Activated T-cell treated with anti-CD3 and anti-CD28 coated beads, Interleukin-2, amount 50 U/mL, for 72 hours (primary cell): ENCODE data around the gene COPS6. TPM values are rescaled to one million over a fixed set of nuclear protein-coding genes. Genes with fewer than 3 reads are reported as not detected.
A peak's percentile ranks its signal among the peaks of the same experiment; 100 is the strongest.

Experiments used
- ATAC-seq, 2 donors: fragments of 150-1000 bp; cut with Tn5 transposase; replicated peaks in 1 of 2; 2 replicates each; pipeline ENCODE4 v1.10.0; 2021; ENCODE audit warnings: moderate library complexity in 2 of 2, mild to moderate bottlenecking in 1 of 2
- DNase-seq, 2 donors: peaks; one replicate each; pipeline ENCODE4 v3.0.0; 2021 to 2022; ENCODE audit warnings: mixed read lengths in 1 of 2
- H3K27ac Mint-ChIP-seq: one replicate; pipeline ENCODE4 v1.8.0; 2022; ENCODE audit warnings: mild to moderate bottlenecking, moderate library complexity, mixed read lengths
- H3K27me3 Mint-ChIP-seq: one replicate; pipeline ENCODE4 v1.8.0; 2022; ENCODE audit warnings: low read depth, mixed read lengths
- H3K36me3 Mint-ChIP-seq, 2 donors: one replicate each; pipeline ENCODE4 v1.8.0; 2022; ENCODE audit warnings: mixed read lengths in 2 of 2, mild to moderate bottlenecking in 1 of 2; ENCODE audit not compliant: insufficient read depth in 2 of 2
- H3K4me1 Mint-ChIP-seq: one replicate; pipeline ENCODE4 v1.8.0; 2022; ENCODE audit warnings: low read depth, mixed read lengths
- H3K4me3 Mint-ChIP-seq, 2 donors: one replicate each; pipeline ENCODE4 v1.8.0; 2022; ENCODE audit warnings: mild to moderate bottlenecking in 2 of 2, mixed read lengths in 2 of 2, moderate library complexity in 2 of 2
- H3K9me3 Mint-ChIP-seq, 2 donors: one replicate each; pipeline ENCODE4 v1.8.0; 2022; ENCODE audit warnings: mixed read lengths in 2 of 2
- total RNA-seq, 2 donors: library from RNA; stranded (reverse); gene quantifications; one replicate each; pipeline ENCODE4 v1.2.3, GENCODE V29; 2022

COPS6 gene
- total RNA-seq, 2 donors from 2014 or later = 43.7 to 45.4 TPM

GRCh38 chr7:100118388-100119071, 29.8 kb downstream of the COPS6 start:
- H3K27me3 Mint-ChIP-seq = no peaks in the 10 kb centered on the region
- H3K9me3 Mint-ChIP-seq = no peaks in the 10 kb centered on the region
- peaks cover 0 to 2% of the 10 kb centered on the region in 2 donors for H3K36me3 Mint-ChIP-seq
- H3K4me1 Mint-ChIP-seq = peaks cover 24% of the 10 kb centered on the region
- ATAC-seq = no peak
- no peak for DNase-seq
- peak overlapping the region; percentile 99 for H3K27ac Mint-ChIP-seq
- peak overlapping the region; percentile 88 to 96 for H3K4me3 Mint-ChIP-seq

DNA sequence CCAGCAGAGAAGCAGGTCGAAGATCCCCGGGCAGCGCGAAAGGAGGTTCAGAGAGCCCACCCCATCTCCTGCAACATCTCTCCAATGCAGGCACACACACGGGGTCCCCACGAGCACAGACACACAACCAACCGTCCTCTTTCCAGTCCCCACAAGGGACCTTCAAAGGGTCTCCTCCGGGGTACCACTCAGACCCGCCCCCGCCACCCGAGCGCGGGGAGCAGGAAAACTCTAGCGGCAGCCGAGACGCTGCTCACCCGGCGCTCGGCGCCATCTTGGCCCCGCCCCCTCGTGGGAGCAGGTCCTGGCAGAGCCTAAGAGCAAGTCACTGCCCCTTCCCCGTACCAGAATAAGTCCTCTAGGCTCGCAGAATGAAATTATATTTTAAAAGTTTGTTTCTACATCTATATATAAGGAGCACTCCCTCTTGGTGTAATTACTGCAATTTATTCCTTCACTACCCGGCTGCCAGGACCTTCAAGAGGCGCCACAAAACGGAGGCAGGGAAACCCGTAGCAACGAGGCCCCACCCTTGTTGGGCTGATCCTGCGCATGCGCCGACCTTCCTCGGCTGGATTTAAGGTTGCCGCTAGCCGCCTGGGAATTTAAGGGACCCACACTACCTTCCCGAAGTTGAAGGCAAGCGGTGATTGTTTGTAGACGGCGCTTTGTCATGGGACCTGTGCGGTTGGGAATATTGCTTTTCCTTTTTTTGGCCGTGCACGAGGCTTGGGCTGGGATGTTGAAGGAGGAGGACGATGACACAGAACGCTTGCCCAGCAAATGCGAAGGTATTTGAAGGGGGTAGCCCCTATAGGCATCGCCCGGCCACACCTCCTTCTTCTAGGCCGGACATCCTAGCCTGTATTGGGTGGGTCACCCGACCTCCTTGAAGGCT, 30.6 kb downstream of the COPS6 start, which contains the start of the genes CNPY4 and TAF6:
TSS of gene CNPY4 (plus strand) at position 563 of the 898 bp plus-strand sequence. CDS start at position 674, 111 bp downstream.
TSS of gene TAF6 (minus strand) at position 287 of the 898 bp plus-strand sequence. CDS start 5,149 bp downstream, outside the sequence.
- DNase-seq (peak; percentile 93), ATAC-seq (peak; percentile 81)
- no peaks in the 10 kb centered on the region for H3K27me3 Mint-ChIP-seq
- peaks cover 25% of the 10 kb centered on the region for H3K4me1 Mint-ChIP-seq
- no peaks in the 10 kb centered on the region for H3K9me3 Mint-ChIP-seq
- peak within 1 kb of the TSS; percentile 88 to 96 for H3K4me3 Mint-ChIP-seq
- H3K27ac Mint-ChIP-seq = peak within 1 kb of the TSS; percentile 99
- H3K36me3 Mint-ChIP-seq = no peaks in the 10 kb centered on the region

DNA sequence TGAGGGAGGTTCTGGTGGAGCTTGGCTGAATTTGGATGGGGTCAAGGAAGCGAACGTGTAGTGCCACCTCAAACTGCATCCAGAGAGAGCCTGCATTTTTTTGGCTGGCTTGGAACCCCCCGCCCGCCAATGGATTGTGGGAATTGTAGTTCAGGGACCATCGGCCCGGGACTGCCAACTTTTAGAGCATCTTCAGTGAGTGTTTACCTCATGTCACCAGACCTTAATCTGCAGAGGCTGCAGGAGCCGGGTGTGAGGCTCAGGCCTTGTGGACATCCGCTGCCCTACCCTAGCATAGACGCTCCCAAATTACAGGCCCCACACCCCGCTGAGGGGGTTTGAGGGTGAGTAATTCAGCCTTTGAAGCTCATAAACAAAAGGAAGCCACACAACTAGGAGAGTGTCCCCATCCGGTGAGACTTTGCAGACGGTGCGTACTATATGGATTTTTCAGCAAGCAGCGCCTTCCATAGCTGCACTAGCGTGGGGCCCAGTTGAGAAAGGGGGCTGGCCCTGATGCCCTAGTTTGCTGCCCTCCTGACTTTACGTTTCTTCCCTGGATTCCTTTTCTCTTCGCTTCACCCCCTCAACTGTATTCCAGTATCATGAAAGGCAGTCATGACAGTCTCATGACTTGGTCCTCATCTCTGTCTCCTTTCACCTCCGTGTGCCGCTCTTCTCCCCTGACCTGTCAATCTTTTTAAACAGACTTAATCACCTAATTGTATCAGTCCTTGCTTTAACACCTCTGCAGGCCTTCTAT, 31.4 kb downstream of the COPS6 start:
- Mint-ChIP-seq H3K9me3 (no peaks in the 10 kb centered on the region), H3K27me3 (no peaks in the 10 kb centered on the region), H3K4me1 (peaks cover 31% of the 10 kb centered on the region), H3K4me3 (peak overlapping the region; percentile 88 to 96), H3K27ac (peak overlapping the region; percentile 99), H3K36me3 (no peaks in the 10 kb centered on the region)
- DNase-seq (peak; percentile 71 to 73), ATAC-seq (peak; percentile 73 to 74)

- DNase-seq (no peak), ATAC-seq (no peak)
- Mint-ChIP-seq H3K4me1 (peaks cover 35% of the 10 kb centered on the region), H3K27me3 (no peaks in the 10 kb centered on the region), H3K27ac (peak overlapping the region; percentile 47), H3K36me3 (no peaks in the 10 kb centered on the region), H3K4me3 (peak overlapping the region; percentile 88 to 96), H3K9me3 (no peaks in the 10 kb centered on the region)
These were observed 31.9 kb downstream of the COPS6 start for GRCh38 chr7:100120733-100121036.

DNA sequence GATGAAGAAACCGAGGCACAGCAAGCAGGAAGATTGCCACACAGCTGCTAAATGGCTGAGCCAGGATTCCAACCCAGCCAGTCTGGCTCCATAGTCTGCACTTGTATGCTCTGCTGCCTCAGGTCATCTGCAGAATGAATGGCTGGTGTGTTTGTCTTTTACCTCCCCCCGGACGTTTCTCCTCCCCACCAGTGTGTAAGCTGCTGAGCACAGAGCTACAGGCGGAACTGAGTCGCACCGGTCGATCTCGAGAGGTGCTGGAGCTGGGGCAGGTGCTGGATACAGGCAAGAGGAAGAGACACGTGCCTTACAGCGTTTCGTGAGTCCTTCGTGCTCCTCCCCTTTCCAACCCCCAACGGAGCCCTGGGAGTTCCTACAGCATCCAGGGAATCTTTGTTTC, 33.3 kb downstream of the COPS6 start:
- Mint-ChIP-seq H3K9me3 (no peaks in the 10 kb centered on the region), H3K4me3 (no peak overlapping the region), H3K27me3 (no peaks in the 10 kb centered on the region), H3K4me1 (peaks cover 43% of the 10 kb centered on the region), H3K36me3 (peaks cover 0 to 3% of the 10 kb centered on the region in 2 donors), H3K27ac (no peak overlapping the region)
- no peak for ATAC-seq
- no peak for DNase-seq

GRCh38 chr7:100122568-100122967, 33.8 kb downstream of the COPS6 start:
- no peak overlapping the region for H3K27ac Mint-ChIP-seq
- H3K27me3 Mint-ChIP-seq = no peaks in the 10 kb centered on the region
- H3K4me1 Mint-ChIP-seq = peaks cover 42% of the 10 kb centered on the region
- peaks cover 0 to 3% of the 10 kb centered on the region in 2 donors for H3K36me3 Mint-ChIP-seq
- no peaks in the 10 kb centered on the region for H3K9me3 Mint-ChIP-seq
- no peak for DNase-seq
- no peak for ATAC-seq
- no peak overlapping the region for H3K4me3 Mint-ChIP-seq

DNA sequence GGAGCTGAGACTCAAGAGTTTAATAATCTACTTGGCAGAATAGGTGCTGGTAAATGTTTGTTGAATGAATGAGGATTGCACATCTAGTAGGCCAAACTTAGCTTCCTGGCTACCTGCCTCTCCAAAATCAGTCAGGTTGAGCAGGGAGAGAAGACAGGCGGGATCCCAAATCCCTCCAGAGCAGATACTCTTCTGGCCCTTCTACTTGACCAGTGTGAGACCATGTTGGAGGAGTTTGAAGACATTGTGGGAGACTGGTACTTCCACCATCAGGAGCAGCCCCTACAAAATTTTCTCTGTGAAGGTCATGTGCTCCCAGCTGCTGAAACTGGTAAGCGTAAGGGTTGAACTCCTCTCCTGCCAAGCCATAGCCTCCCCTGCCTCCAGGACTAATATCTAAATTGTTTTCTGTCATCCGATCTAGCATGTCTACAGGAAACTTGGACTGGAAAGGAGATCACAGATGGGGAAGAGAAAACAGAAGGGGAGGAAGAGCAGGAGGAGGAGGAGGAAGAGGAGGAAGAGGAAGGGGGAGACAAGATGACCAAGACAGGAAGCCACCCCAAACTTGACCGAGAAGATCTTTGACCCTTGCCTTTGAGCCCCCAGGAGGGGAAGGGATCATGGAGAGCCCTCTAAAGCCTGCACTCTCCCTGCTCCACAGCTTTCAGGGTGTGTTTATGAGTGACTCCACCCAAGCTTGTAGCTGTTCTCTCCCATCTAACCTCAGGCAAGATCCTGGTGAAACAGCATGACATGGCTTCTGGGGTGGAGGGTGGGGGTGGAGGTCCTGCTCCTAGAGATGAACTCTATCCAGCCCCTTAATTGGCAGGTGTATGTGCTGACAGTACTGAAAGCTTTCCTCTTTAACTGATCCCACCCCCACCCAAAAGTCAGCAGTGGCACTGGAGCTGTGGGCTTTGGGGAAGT, 35.8 kb downstream of the COPS6 start:
- no peaks in the 10 kb centered on the region for H3K9me3 Mint-ChIP-seq
- DNase-seq = no peak
- H3K4me3 Mint-ChIP-seq = peak overlapping the region; percentile 97 to 98
- peak overlapping the region; percentile 98 for H3K27ac Mint-ChIP-seq
- peaks cover 0 to 3% of the 10 kb centered on the region in 2 donors for H3K36me3 Mint-ChIP-seq
- peaks cover 38% of the 10 kb centered on the region for H3K4me1 Mint-ChIP-seq
- no peak for ATAC-seq
- H3K27me3 Mint-ChIP-seq = no peaks in the 10 kb centered on the region

GRCh38 chr7:100126239-100126930, 37.6 kb downstream of the COPS6 start:
- Mint-ChIP-seq H3K9me3 (no peaks in the 10 kb centered on the region), H3K27me3 (no peaks in the 10 kb centered on the region), H3K36me3 (peaks cover 0 to 3% of the 10 kb centered on the region in 2 donors), H3K4me1 (peaks cover 32% of the 10 kb centered on the region), H3K27ac (peak overlapping the region; percentile 98), H3K4me3 (peak overlapping the region; percentile 97 to 98)
- DNase-seq (no peak), ATAC-seq (peak in 1 of 2 donors; percentile 2)

- Mint-ChIP-seq H3K27me3 (no peaks in the 10 kb centered on the region), H3K4me1 (peaks cover 40% of the 10 kb centered on the region), H3K4me3 (peak within 1 kb of the TSS; percentile 97 to 98), H3K36me3 (peaks cover 0 to 3% of the 10 kb centered on the region in 2 donors), H3K27ac (peak within 1 kb of the TSS; percentile 98), H3K9me3 (no peaks in the 10 kb centered on the region)
- ATAC-seq (peak; percentile 78 to 79), DNase-seq (peak; percentile 93)
These were observed 38.4 kb downstream of the COPS6 start, which contains the start of gene MBLAC1 for GRCh38 chr7:100126931-100127865. TSS of gene MBLAC1 (plus strand) at chr7:100126967. CDS start at chr7:100127396, 429 bp downstream.

DNA sequence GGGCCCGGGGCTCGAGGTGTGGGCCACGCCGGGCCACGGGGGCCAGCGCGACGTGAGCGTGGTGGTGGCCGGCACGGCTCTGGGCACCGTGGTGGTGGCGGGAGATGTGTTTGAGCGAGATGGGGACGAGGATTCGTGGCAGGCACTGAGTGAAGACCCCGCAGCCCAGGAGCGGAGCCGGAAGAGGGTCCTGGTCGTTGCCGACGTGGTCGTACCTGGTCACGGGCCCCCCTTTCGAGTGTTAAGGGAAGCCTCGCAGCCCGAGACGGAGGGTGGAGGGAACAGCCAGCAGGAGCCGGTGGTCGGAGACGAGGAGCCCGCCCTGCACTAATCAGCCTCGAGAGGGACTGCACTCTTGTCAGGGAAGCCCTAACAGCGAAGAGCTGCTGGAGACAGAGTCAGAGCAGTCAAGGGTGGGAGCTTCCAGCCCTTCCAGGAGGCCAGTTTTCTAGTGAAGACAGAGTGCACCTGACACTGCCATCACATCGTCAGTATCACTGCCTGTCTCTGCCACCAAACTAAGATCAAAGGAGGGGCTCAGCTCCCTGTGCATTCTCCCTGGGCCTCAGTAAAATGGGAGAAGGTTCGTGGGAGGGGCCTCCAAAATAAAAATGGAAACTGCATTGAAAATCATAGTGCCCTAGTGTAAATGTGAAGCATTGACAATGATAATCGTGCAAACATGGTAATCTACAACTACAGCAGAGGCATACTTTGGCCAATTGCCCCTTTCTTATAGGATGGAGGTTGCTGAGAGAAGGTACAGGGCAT, 39.3 kb downstream of the COPS6 start:
- H3K36me3 Mint-ChIP-seq = peaks cover 0 to 3% of the 10 kb centered on the region in 2 donors

More for the DNA sequence above, 39.3 kb downstream of the COPS6 start:
- no peak overlapping the region for H3K27ac Mint-ChIP-seq
- DNase-seq (peak; percentile 34 to 41), ATAC-seq (peak in 1 of 2 donors; percentile 0)
- peaks cover 48% of the 10 kb centered on the region for H3K4me1 Mint-ChIP-seq
- H3K4me3 Mint-ChIP-seq = peak overlapping the region; percentile 86 to 97
- H3K9me3 Mint-ChIP-seq = no peaks in the 10 kb centered on the region
- no peaks in the 10 kb centered on the region for H3K27me3 Mint-ChIP-seq
